Measurements from ENCODE around the gene EYS.

GRCh38 chr6:64290867-64291266 lies 1416.2 kb downstream of the EYS start:
- TF ChIP-seq CTCF (IDR thresholded peaks at IDR 0.05; ENCODE audit: low read depth, low read length, poor library complexity, severe bottlenecking) = no peak
- no peak for TF ChIP-seq EZH2phosphoT487 (IDR thresholded peaks at IDR 0.05; ENCODE audit: borderline replicate concordance, low read length)
